ENCODE results near the gene DBR1.
A peak's percentile ranks its signal among the peaks of the same experiment; 100 is the strongest.

DBR1 gene

GRCh38 chr3:138124188-138124587, 50.5 kb downstream of the DBR1 start:
- DNase-seq (ENCODE audit: low read depth in 2 of 2): no peak

GRCh38 chr3:138119423-138119766, 55.3 kb downstream of the DBR1 start:
- no peak for DNase-seq (ENCODE audit: low read depth in 2 of 2)

GRCh38 chr3:138118612-138119422, 55.9 kb downstream of the DBR1 start:
- DNase-seq (ENCODE audit: low read depth in 2 of 2): peak; percentile 17 to 32

GRCh38 chr3:138114988-138115971, 59.4 kb downstream of the DBR1 start, which contains the start of gene DZIP1L:
Gene DZIP1L (minus strand): TSS chr3:138115608. CDS start chr3:138103971, 11,637 bp downstream.
- DNase-seq (ENCODE audit: low read depth in 2 of 2): peak; percentile 13 to 27

GRCh38 chr3:138114431-138114918, 60.2 kb downstream of the DBR1 start:
- no peak for DNase-seq (ENCODE audit: low read depth in 2 of 2)

- DNase-seq (ENCODE audit: low read depth in 2 of 2): no peak
Observed at GRCh38 chr3:138113326-138113725, 61.4 kb downstream of the DBR1 start.

GRCh38 chr3:138112362-138112761, 62.4 kb downstream of the DBR1 start:
- no peak for DNase-seq (ENCODE audit: low read depth in 2 of 2)

Data from stimulated activated CD8-positive, alpha-beta memory T cell treated with anti-CD3 and anti-CD28 coated beads, Interleukin-15, amount 100 ng/mL, for 48 hours (primary cell).